Common myeloid progenitor, CD34-positive (primary cell): ENCODE results near the gene NIT1.
A peak's percentile ranks its signal among the peaks of the same experiment; 100 is the strongest.

Source experiments
- CTCF ChIA-PET: fragments of 350-600 bp; sonication (Branson Sonifier 250); formaldehyde crosslinking; loops from one replicate; lab custom pipeline; 2021; ENCODE audit warnings: antibody characterized with exemption; lab: Charles Lee
- POLR2A ChIA-PET: fragments of 350-600 bp; sonication (Branson Sonifier 250); formaldehyde crosslinking; loops from one replicate; lab custom pipeline; 2021; ENCODE audit warnings: antibody characterized with exemption; lab: Charles Lee
- DNase-seq, 3 donors: peaks; one replicate each; pipeline versions ENCODE4 v3.0.0 to v3.0.0-alpha.2; 2013
- H3K27ac ChIP-seq, 2 experiments: 1 replicate in 1 of 2; 2 replicates in 1 of 2; pipeline ENCODE4 v1.7.0; 2013; ENCODE audit warnings: inconsistent platforms in 2 of 2, low read length in 2 of 2, mild to moderate bottlenecking in 2 of 2, low read depth in 1 of 2, moderate library complexity in 1 of 2; ENCODE audit not compliant: severe bottlenecking in 2 of 2, insufficient read depth in 1 of 2, poor library complexity in 1 of 2
- H3K27me3 ChIP-seq, 5 experiments: replicated peaks in 2 of 5; 1 replicate in 3 of 5; 2 replicates in 2 of 5; pipeline versions ENCODE4 v1.6.1 to v1.7.0; 2013; ENCODE audit warnings: low read length in 4 of 5, mild to moderate bottlenecking in 2 of 5, moderate library complexity in 2 of 5, inconsistent platforms in 1 of 5; ENCODE audit not compliant: insufficient read depth in 5 of 5, control insufficient read depth in 4 of 5
- H3K36me3 ChIP-seq, 4 experiments: 1 replicate in 2 of 4; 2 replicates in 2 of 4; pipeline versions ENCODE4 v1.6.1 to v1.7.0; 2013; ENCODE audit warnings: low read length in 3 of 4, control low read depth in 1 of 4, mild to moderate bottlenecking in 1 of 4; ENCODE audit not compliant: control insufficient read depth in 4 of 4, insufficient read depth in 4 of 4
- H3K4me1 ChIP-seq, 4 experiments: 1 replicate in 3 of 4; 2 replicates in 1 of 4; pipeline versions ENCODE4 v1.6.1 to v1.7.1; 2013; ENCODE audit warnings: low read length in 3 of 4, mild to moderate bottlenecking in 3 of 4, control low read depth in 1 of 4, inconsistent platforms in 1 of 4, moderate library complexity in 1 of 4; ENCODE audit not compliant: control insufficient read depth in 4 of 4, insufficient read depth in 4 of 4; ENCODE audit errors: control extremely low read depth in 1 of 4
- H3K4me3 ChIP-seq, 7 experiments: 1 replicate in 4 of 7; 2 replicates in 3 of 7; pipeline versions ENCODE4 v1.5.1 to v1.7.0; 2013; ENCODE audit warnings: mild to moderate bottlenecking in 7 of 7, low read length in 6 of 7, moderate library complexity in 6 of 7, inconsistent platforms in 2 of 7, low read depth in 2 of 7, control low read depth in 1 of 7; ENCODE audit not compliant: insufficient read depth in 4 of 7, control insufficient read depth in 1 of 7; ENCODE audit errors: extremely low read depth in 1 of 7
- H3K9me3 ChIP-seq, 5 experiments: 1 replicate in 4 of 5; 2 replicates in 1 of 5; pipeline versions ENCODE4 v1.6.1 to v1.7.1; 2013; ENCODE audit warnings: low read length in 4 of 5, mild to moderate bottlenecking in 2 of 5, inconsistent platforms in 1 of 5, low read depth in 1 of 5, moderate library complexity in 1 of 5; ENCODE audit not compliant: control insufficient read depth in 4 of 5, insufficient read depth in 2 of 5; ENCODE audit errors: control extremely low read depth in 1 of 5
- WGBS: methylation state at CpG from one replicate; pipeline ENCODE4 v1.1.5; 2013; ENCODE audit not compliant: insufficient coverage; 5-methylcytosine and 5-hydroxymethylcytosine counted together

NIT1 gene

GRCh38 chr1:161083748-161084596 lies 33.9 kb upstream of the NIT1 start:
- ChIA-PET CTCF (interaction anchor here (0.5 to 20.2 kb wide), 6 partner anchors 11 to 340 kb away, joined by 3 to 297 read pairs (median 3); partner anchors contain the start of genes ARHGAP30 and KLHDC9), POLR2A (no interaction called here)
- H3K4me3 ChIP-seq = no peak overlapping the region
- no peak for DNase-seq
- no peaks in the 10 kb centered on the region for H3K36me3 ChIP-seq
- no peaks in the 10 kb centered on the region for H3K9me3 ChIP-seq
- H3K27me3 ChIP-seq = peaks cover 0 to 5% (median 0%) of the 10 kb centered on the region in 5 experiments
- peaks cover 0 to 24% (median under 1%) of the 10 kb centered on the region in 4 experiments for H3K4me1 ChIP-seq
- 94% methylated on average over 9 of the region's 10 CpGs for WGBS
- H3K27ac ChIP-seq = no peak overlapping the region

- H3K27ac ChIP-seq = no peak overlapping the region
- H3K4me3 ChIP-seq = no peak overlapping the region
- no peak for DNase-seq
- H3K27me3 ChIP-seq = peaks cover 0 to 2% (median 0%) of the 10 kb centered on the region in 5 experiments
- H3K4me1 ChIP-seq = peaks cover 0 to 30% (median 2%) of the 10 kb centered on the region in 4 experiments
- no peaks in the 10 kb centered on the region for H3K9me3 ChIP-seq
- no peaks in the 10 kb centered on the region for H3K36me3 ChIP-seq
- POLR2A ChIA-PET = no interaction called here
- CTCF ChIA-PET = interaction anchor here (0.7 to 20.2 kb wide), 5 partner anchors 12 to 298 kb away, joined by 3 to 297 read pairs (median 4); partner anchors contain the start of genes ARHGAP30 and KLHDC9
- WGBS = no CpG with 5 or more reads among the region's 1 CpG
Measured at GRCh38 chr1:161084597-161084988, 33.3 kb upstream of the NIT1 start.

DNA sequence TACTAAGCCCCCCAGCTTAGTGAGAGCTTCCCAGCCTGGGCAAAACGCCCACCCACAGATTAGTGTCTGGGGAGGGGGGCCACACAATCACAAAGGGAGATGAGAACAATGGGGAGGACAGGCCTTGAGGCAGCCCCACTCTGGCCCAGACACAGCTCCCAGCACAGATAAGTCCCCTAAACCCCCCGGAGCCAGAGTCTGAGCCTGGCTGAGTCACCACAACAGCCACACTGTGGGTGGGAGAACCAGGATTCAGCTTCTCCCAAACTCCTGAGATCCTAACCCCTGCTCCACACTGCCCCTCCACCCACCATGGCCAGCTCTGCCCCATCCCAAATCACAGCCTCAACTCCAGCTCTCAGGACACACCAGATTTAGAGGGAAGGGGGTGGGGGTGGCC lies 32.7 kb upstream of the NIT1 start:
- Histone ChIP-seq H3K9me3 (no peaks in the 10 kb centered on the region), H3K36me3 (no peaks in the 10 kb centered on the region), H3K27me3 (no peaks in the 10 kb centered on the region), H3K4me3 (no peak overlapping the region), H3K27ac (no peak overlapping the region), H3K4me1 (peaks cover 0 to 32% (median 2%) of the 10 kb centered on the region in 4 experiments)
- WGBS = no CpG with 5 or more reads among the region's 2 CpGs
- ChIA-PET CTCF (interaction anchor here (0.7 to 20.2 kb wide), 6 partner anchors 13 to 298 kb away, joined by 3 to 297 read pairs (median 5); partner anchors contain the start of genes ARHGAP30 and KLHDC9), POLR2A (no interaction called here)
- no peak for DNase-seq

- ChIA-PET POLR2A (no interaction called here), CTCF (interaction anchor here (1.0 to 20.2 kb wide), 5 partner anchors 12 to 96 kb away, joined by 3 to 297 read pairs (median 6); partner anchors contain the start of genes ARHGAP30 and KLHDC9)
- WGBS = 90% methylated on average over 4 of the region's 4 CpGs
- no peak overlapping the region for H3K4me3 ChIP-seq
- no peaks in the 10 kb centered on the region for H3K36me3 ChIP-seq
- H3K27ac ChIP-seq = no peak overlapping the region
- H3K4me1 ChIP-seq = peaks cover 0 to 32% (median 2%) of the 10 kb centered on the region in 4 experiments
- no peak for DNase-seq
- no peaks in the 10 kb centered on the region for H3K27me3 ChIP-seq
- H3K9me3 ChIP-seq = no peaks in the 10 kb centered on the region
Measured at GRCh38 chr1:161086457-161086856, 31.4 kb upstream of the NIT1 start.

- POLR2A ChIA-PET = interaction anchor here (0.9 kb wide), 1 partner anchor 169 kb away, joined by 3 read pairs; no protein-coding TSS in a partner anchor
- no peaks in the 10 kb centered on the region for H3K9me3 ChIP-seq
- no peak overlapping the region for H3K27ac ChIP-seq
- no peaks in the 10 kb centered on the region for H3K36me3 ChIP-seq
- DNase-seq = no peak
- no peak overlapping the region for H3K4me3 ChIP-seq
- peaks cover 0 to 24% (median 2%) of the 10 kb centered on the region in 4 experiments for H3K4me1 ChIP-seq
- WGBS = 83% methylated on average over 1 of the region's 3 CpGs
- H3K27me3 ChIP-seq = no peaks in the 10 kb centered on the region
- CTCF ChIA-PET = interaction anchor here (0.6 to 2.1 kb wide), 8 partner anchors 8 to 88 kb away, joined by 3 to 11 read pairs (median 4); partner anchors contain the start of gene F11R
Measured at GRCh38 chr1:161088587-161089110, 29.3 kb upstream of the NIT1 start.

DNA sequence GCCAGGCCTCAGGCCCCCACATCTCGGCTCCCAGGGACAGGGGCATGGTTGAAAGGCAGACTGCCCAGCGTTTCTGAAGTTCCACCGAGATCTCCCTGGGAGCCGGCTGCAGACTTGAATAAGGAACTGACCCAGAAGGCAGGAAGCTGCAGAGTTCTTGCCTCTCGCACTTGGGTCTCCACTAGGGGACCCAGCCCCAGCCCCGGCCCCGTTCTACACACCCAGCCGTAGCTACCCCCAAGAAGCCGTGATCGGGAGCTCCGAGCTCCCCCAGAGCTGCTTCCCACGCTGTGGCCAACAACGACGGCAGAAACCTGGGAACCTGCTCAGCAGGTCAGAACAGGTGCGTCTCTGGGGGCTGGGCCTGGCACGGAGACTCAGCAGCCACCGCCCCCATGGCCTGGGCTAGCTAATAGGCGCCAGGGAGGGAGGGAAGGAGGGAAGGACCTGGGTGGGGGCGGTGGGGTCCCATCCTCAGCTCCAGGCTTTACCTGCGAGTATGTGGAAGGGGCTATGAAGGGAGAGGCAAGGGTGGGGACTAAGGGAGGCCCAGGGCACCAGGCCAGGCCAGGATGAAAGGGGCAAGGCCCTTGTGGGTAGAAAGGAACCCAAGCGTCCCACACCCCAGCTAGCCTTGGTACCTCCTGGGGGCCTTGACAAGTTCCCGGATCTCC lies 28.5 kb upstream of the NIT1 start, which contains the start of gene NECTIN4:
TSS of gene NECTIN4 (minus strand) at position 308 of the 674 bp plus-strand sequence. CDS start at position 46, 262 bp downstream.
- Histone ChIP-seq H3K4me1 (peaks cover 0 to 16% (median 2%) of the 10 kb centered on the region in 4 experiments), H3K27ac (no peak within 1 kb of the TSS), H3K9me3 (no peaks in the 10 kb centered on the region), H3K4me3 (no peak within 1 kb of the TSS), H3K36me3 (no peaks in the 10 kb centered on the region), H3K27me3 (no peaks in the 10 kb centered on the region)
- 83% methylated on average over 18 of the region's 22 CpGs for WGBS
- POLR2A ChIA-PET = no interaction called here
- CTCF ChIA-PET = interaction anchor here (0.6 to 2.1 kb wide), 10 partner anchors 8 to 89 kb away, joined by 3 to 11 read pairs (median 3); partner anchors contain the start of genes ARHGAP30 and F11R
- peak in 1 of 3 donors; percentile 37 for DNase-seq
